Measurements from ENCODE around the gene PPRC1. TPM values are rescaled to one million over a fixed set of nuclear protein-coding genes. Genes with fewer than 3 reads are reported as not detected.

The PPRC1 gene
- total and polyA plus RNA-seq, 4 donors = 19.3 to 42.1 (median 26.5) TPM

- H3K4me3 ChIP-seq = peak overlapping the region; percentile 64
- H3K27me3 ChIP-seq (ENCODE audit: control insufficient read depth in 3 of 3, insufficient read depth in 3 of 3, low read length in 2 of 3) = no peaks in the 10 kb centered on the region
- TF ChIP-seq, protein P1, sequence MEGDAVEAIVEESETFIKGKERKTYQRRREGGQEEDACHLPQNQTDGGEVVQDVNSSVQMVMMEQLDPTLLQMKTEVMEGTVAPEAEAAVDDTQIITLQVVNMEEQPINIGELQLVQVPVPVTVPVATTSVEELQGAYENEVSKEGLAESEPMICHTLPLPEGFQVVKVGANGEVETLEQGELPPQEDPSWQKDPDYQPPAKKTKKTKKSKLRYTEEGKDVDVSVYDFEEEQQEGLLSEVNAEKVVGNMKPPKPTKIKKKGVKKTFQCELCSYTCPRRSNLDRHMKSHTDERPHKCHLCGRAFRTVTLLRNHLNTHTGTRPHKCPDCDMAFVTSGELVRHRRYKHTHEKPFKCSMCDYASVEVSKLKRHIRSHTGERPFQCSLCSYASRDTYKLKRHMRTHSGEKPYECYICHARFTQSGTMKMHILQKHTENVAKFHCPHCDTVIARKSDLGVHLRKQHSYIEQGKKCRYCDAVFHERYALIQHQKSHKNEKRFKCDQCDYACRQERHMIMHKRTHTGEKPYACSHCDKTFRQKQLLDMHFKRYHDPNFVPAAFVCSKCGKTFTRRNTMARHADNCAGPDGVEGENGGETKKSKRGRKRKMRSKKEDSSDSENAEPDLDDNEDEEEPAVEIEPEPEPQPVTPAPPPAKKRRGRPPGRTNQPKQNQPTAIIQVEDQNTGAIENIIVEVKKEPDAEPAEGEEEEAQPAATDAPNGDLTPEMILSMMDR (IDR thresholded peaks at IDR 0.05; ENCODE audit: control extremely low read depth, extremely low read depth) = no peak
- DNase-seq (peak in 2 of 3 donors; percentile 27 to 32), ATAC-seq (ENCODE audit: insufficient read depth, low FRiP score) (peak; percentile 2)
- H3K9ac ChIP-seq (ENCODE audit: insufficient read depth in 1 of 2, low read length in 2 of 2) = peak overlapping the region; percentile 42 to 64
- H3K27ac ChIP-seq (ENCODE audit: low read depth in 1 of 2, low read length in 1 of 2) = peak overlapping the region; percentile 47 to 87
- H3K36me3 ChIP-seq (ENCODE audit: control insufficient read depth in 4 of 4, insufficient read depth in 4 of 4, low read length in 4 of 4) = peaks cover 11 to 27% (median 23%) of the 10 kb centered on the region in 4 donors
- H3K9me3 ChIP-seq (ENCODE audit: control insufficient read depth in 4 of 4, insufficient read depth in 3 of 4, low read length in 3 of 4) = no peaks in the 10 kb centered on the region
- 1 to 2% methylated on average over 25 to 45 of the region's 45 CpGs for WGBS, 2 donors
- peaks cover 0 to 57% (median 37%) of the 10 kb centered on the region in 5 donors for H3K4me1 ChIP-seq (ENCODE audit: control insufficient read depth in 5 of 5, insufficient read depth in 5 of 5, low read length in 5 of 5)
Observed at GRCh38 chr10:102113956-102114857, 18.6 kb upstream of the PPRC1 start.

- H3K27me3 ChIP-seq (ENCODE audit: control insufficient read depth in 3 of 3, insufficient read depth in 3 of 3, low read length in 2 of 3) = no peaks in the 10 kb centered on the region
Observed at GRCh38 chr10:102114861-102115618, 17.8 kb upstream of the PPRC1 start.

GRCh38 chr10:102115775-102116174, 17.1 kb upstream of the PPRC1 start:
- no peak overlapping the region for H3K4me3 ChIP-seq
- peak in 2 of 3 donors; percentile 12 to 47 for DNase-seq
- H3K4me1 ChIP-seq (ENCODE audit: control insufficient read depth in 5 of 5, insufficient read depth in 5 of 5, low read length in 5 of 5) = peaks cover 0 to 57% (median 37%) of the 10 kb centered on the region in 5 donors
- 0 to 1% methylated on average over 3 of the region's 3 CpGs for WGBS, 2 donors
- no peaks in the 10 kb centered on the region for H3K9me3 ChIP-seq (ENCODE audit: control insufficient read depth in 4 of 4, insufficient read depth in 3 of 4, low read length in 3 of 4)
- TF ChIP-seq, protein P1 (IDR thresholded peaks at IDR 0.05; ENCODE audit: control extremely low read depth, extremely low read depth) = no peak
- H3K27ac ChIP-seq (ENCODE audit: low read depth in 1 of 2, low read length in 1 of 2) = peak overlapping the region; percentile 4 to 87
- peaks cover 0 to 12% (median 8%) of the 10 kb centered on the region in 4 donors for H3K36me3 ChIP-seq (ENCODE audit: control insufficient read depth in 4 of 4, insufficient read depth in 4 of 4, low read length in 4 of 4)
- no peaks in the 10 kb centered on the region for H3K27me3 ChIP-seq (ENCODE audit: control insufficient read depth in 3 of 3, insufficient read depth in 3 of 3, low read length in 2 of 3)
- no peak for ATAC-seq (ENCODE audit: insufficient read depth, low FRiP score)
- H3K9ac ChIP-seq (ENCODE audit: insufficient read depth in 1 of 2, low read length in 2 of 2) = peak overlapping the region in 1 of 2 donors; percentile 53

More at GRCh38 chr10:102114861-102115618, 17.8 kb upstream of the PPRC1 start:
- Histone ChIP-seq H3K27ac (ENCODE audit: low read depth in 1 of 2, low read length in 1 of 2) (peak overlapping the region; percentile 38 to 87), H3K4me1 (ENCODE audit: control insufficient read depth in 5 of 5, insufficient read depth in 5 of 5, low read length in 5 of 5) (peaks cover 0 to 57% (median 37%) of the 10 kb centered on the region in 5 donors), H3K9ac (ENCODE audit: insufficient read depth in 1 of 2, low read length in 2 of 2) (no peak overlapping the region), H3K9me3 (ENCODE audit: control insufficient read depth in 4 of 4, insufficient read depth in 3 of 4, low read length in 3 of 4) (no peaks in the 10 kb centered on the region), H3K36me3 (ENCODE audit: control insufficient read depth in 4 of 4, insufficient read depth in 4 of 4, low read length in 4 of 4) (peaks cover 6 to 19% (median 15%) of the 10 kb centered on the region in 4 donors), H3K4me3 (peak overlapping the region; percentile 33)
- 0 to 2% methylated on average over 22 to 23 of the region's 23 CpGs for WGBS, 2 donors
- TF ChIP-seq, protein P1 (IDR thresholded peaks at IDR 0.05; ENCODE audit: control extremely low read depth, extremely low read depth) = no peak
- DNase-seq = peak; percentile 89 to 94 (median 94)
- ATAC-seq (ENCODE audit: insufficient read depth, low FRiP score) = peak; percentile 84
